Upper lobe of left lung (tissue), 6 donors: Measurements from ENCODE around the gene LBH. TPM values are rescaled to one million over a fixed set of nuclear protein-coding genes. Genes with fewer than 3 reads are reported as not detected.
A peak's percentile ranks its signal among the peaks of the same experiment; 100 is the strongest.

Experiments
- ATAC-seq, 2 donors: fragments of 200-7000 bp; cut with Tn5 transposase; one replicate each; pipeline ENCODE4 v1.9.1; 2022; ENCODE audit warnings: mild to moderate bottlenecking in 2 of 2, moderate library complexity in 2 of 2; ENCODE audit not compliant: low FRiP score in 2 of 2
- DNase-seq, 2 donors: peaks; one replicate each; pipeline ENCODE4 v3.0.0-alpha.2; 2019 to 2020
- H3K27ac ChIP-seq, 4 donors: fragments of 200-600 bp; sonication (generic); one replicate each; pipeline ENCODE4 v1.5.1; 2016 to 2019
- H3K27me3 ChIP-seq, 4 donors: fragments of 200-600 bp; sonication (generic); one replicate each; pipeline ENCODE4 v1.5.1; 2017 to 2019
- H3K36me3 ChIP-seq, 4 donors: fragments of 200-600 bp; sonication (generic); one replicate each; pipeline ENCODE4 v1.5.1; 2016 to 2019
- H3K4me1 ChIP-seq, 4 donors: fragments of 200-600 bp; sonication (generic); one replicate each; pipeline ENCODE4 v1.5.1; 2018 to 2019
- H3K4me3 ChIP-seq, 4 donors: fragments of 200-600 bp; sonication (generic); one replicate each; pipeline ENCODE4 v1.5.1; 2017 to 2019; ENCODE audit warnings: mild to moderate bottlenecking in 2 of 4, moderate library complexity in 1 of 4
- H3K9me3 ChIP-seq, 4 donors: fragments of 200-600 bp; sonication (generic); one replicate each; pipeline ENCODE4 v1.5.1; 2018 to 2019
- CTCF ChIP-seq, 6 experiments: fragments of 450-650 bp in 4 of 6; fragments of 200-600 bp in 2 of 6; sonication (generic) in 2 of 6; IDR thresholded peaks; one replicate each; pipeline ENCODE4 v1.5.1; 2016 to 2019; ENCODE audit warnings: antibody characterized with exemption in 6 of 6
- EP300 ChIP-seq, 4 donors: sonication (generic); formaldehyde crosslinking; IDR thresholded peaks; one replicate each; pipeline ENCODE4 v1.5.1; 2017; ENCODE audit warnings: antibody characterized with exemption in 4 of 4, control low read depth in 2 of 4
- POLR2A ChIP-seq, 4 donors: fragments of 450-650 bp; IDR thresholded peaks; one replicate each; pipeline ENCODE4 v1.5.1; 2016 to 2017; ENCODE audit warnings: antibody characterized with exemption in 4 of 4, mild to moderate bottlenecking in 2 of 4
- POLR2AphosphoS5 ChIP-seq, 2 donors: sonication (generic); formaldehyde crosslinking; IDR thresholded peaks; one replicate each; pipeline ENCODE4 v1.5.1; 2017; ENCODE audit warnings: antibody characterized with exemption in 2 of 2
- WGBS, 2 donors: methylation state at CpG; one replicate each; pipeline ENCODE4 v1.1.5; 2017 to 2018; 5-methylcytosine and 5-hydroxymethylcytosine counted together
- total RNA-seq, 6 donors: library from RNA; depleted of rRNA in 4 of 6; stranded (reverse); fragments of >200 nt in 4 of 6; gene quantifications; one replicate each; pipeline versions ENCODE4 v1.1.0 to v1.2.1, GENCODE V29; 2016 to 2021
- donor health status: DM: no; HTN: no; CAD: no; lungs with moderate emphysema.
- donor health status: DM: no; HTN: yes; CAD: no; lungs with severe emphysema.

LBH gene
- total RNA-seq, 6 donors from 2014 or later: 45.6 to 270 (median 154) TPM

GRCh38 chr2:30226144-30227032 lies 4.9 kb upstream of the LBH start:
- no peak for TF ChIP-seq POLR2A (IDR thresholded peaks at IDR 0.05)
- TF ChIP-seq EP300 (IDR thresholded peaks at IDR 0.05): no peak
- TF ChIP-seq CTCF (IDR thresholded peaks at IDR 0.05): no peak
- TF ChIP-seq POLR2AphosphoS5 (IDR thresholded peaks at IDR 0.05): no peak
- peaks cover 15 to 31% (median 22%) of the 10 kb centered on the region in 4 donors for H3K4me1 ChIP-seq
- no peaks in the 10 kb centered on the region for H3K36me3 ChIP-seq
- H3K4me3 ChIP-seq: no peak overlapping the region
- no peaks in the 10 kb centered on the region for H3K27me3 ChIP-seq
- peak overlapping the region; percentile 74 to 90 (median 78) for H3K27ac ChIP-seq
- H3K9me3 ChIP-seq: no peaks in the 10 kb centered on the region
- no peak for ATAC-seq
- no peak for DNase-seq
- WGBS, 2 donors: 67 to 72% methylated on average over 9 to 10 of the region's 10 CpGs

- TF ChIP-seq POLR2AphosphoS5 (IDR thresholded peaks at IDR 0.05) (no peak), EP300 (IDR thresholded peaks at IDR 0.05) (no peak), POLR2A (IDR thresholded peaks at IDR 0.05) (no peak)
- no peaks in the 10 kb centered on the region for H3K9me3 ChIP-seq
- H3K4me1 ChIP-seq: peaks cover 20 to 55% (median 37%) of the 10 kb centered on the region in 4 donors
- peaks cover 0 to 4% (median 0%) of the 10 kb centered on the region in 4 donors for H3K36me3 ChIP-seq
- no peak for ATAC-seq
- peak overlapping the region in 1 of 4 donors; percentile 12 for H3K27ac ChIP-seq
- WGBS, 2 donors: 89 to 91% methylated on average over 2 to 3 of the region's 3 CpGs
- H3K4me3 ChIP-seq: no peak overlapping the region
- H3K27me3 ChIP-seq: no peaks in the 10 kb centered on the region
- no peak for DNase-seq
Observed at GRCh38 chr2:30229596-30229995, 1.7 kb upstream of the LBH start.

- Histone ChIP-seq H3K9me3 (no peaks in the 10 kb centered on the region), H3K4me1 (peaks cover 17 to 47% (median 35%) of the 10 kb centered on the region in 4 donors), H3K4me3 (peak overlapping the region; percentile 50 to 90 (median 77)), H3K27ac (peak overlapping the region; percentile 87 to 93 (median 90)), H3K36me3 (peaks cover 0 to 14% (median 0%) of the 10 kb centered on the region in 4 donors), H3K27me3 (no peaks in the 10 kb centered on the region)
- WGBS, 2 donors: 8 to 22% methylated on average over 12 to 43 of the region's 50 CpGs
- ATAC-seq (no peak), DNase-seq (no peak)
- no peak for TF ChIP-seq POLR2A (IDR thresholded peaks at IDR 0.05)
- peak in 1 of 6 experiments; percentile 5 for TF ChIP-seq CTCF (IDR thresholded peaks at IDR 0.05)
Observed at GRCh38 chr2:30230497-30231211, 680 bp upstream of the LBH start.

GRCh38 chr2:30231996-30232800 lies 864 bp downstream of the LBH start:
- peak; percentile 51 to 92 for DNase-seq
- Histone ChIP-seq H3K9me3 (no peaks in the 10 kb centered on the region), H3K27me3 (no peaks in the 10 kb centered on the region), H3K4me1 (peaks cover 11 to 50% (median 31%) of the 10 kb centered on the region in 4 donors), H3K36me3 (peaks cover 0 to 28% (median 2%) of the 10 kb centered on the region in 4 donors), H3K27ac (peak overlapping the region; percentile 87 to 93 (median 90)), H3K4me3 (peak overlapping the region; percentile 59 to 90 (median 77))
- ATAC-seq: peak; percentile 35 to 47
- whole genome bisulfite sequencing, 2 donors: 1 to 2% methylated on average over 34 to 49 of the region's 70 CpGs
- TF ChIP-seq POLR2AphosphoS5 (IDR thresholded peaks at IDR 0.05): no peak
- no peak for TF ChIP-seq EP300 (IDR thresholded peaks at IDR 0.05)
- TF ChIP-seq CTCF (IDR thresholded peaks at IDR 0.05): no peak
- TF ChIP-seq POLR2A (IDR thresholded peaks at IDR 0.05): peak in 1 of 4 donors; percentile 41
